ENCODE data around the gene NHS.

DNA sequence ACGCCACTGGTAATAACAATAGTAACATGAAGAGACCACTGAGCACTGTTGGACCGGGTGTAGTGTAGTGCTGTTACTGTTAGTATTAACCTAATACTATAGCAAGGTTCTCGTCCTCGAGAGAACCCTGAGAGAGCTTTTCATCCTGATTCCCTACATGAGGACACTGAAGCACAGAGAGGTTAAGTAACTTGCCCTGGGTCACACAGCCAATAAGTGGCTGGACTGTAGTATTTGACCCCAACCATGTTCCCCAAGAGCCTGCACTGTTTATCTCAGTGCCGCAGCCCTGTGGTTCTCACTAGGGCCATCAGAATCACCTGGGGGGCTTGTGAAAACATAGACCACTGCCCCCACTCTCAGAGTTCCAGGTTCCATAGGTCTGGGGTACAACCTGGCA, 372.7 kb downstream of the NHS start:
- no peak for TF ChIP-seq CTCF (IDR thresholded peaks at IDR 0.05)
- no peak for TF ChIP-seq POLR2A (IDR thresholded peaks at IDR 0.05)
